MG63 (cell line): ENCODE results near the gene MYO1E. TPM values are rescaled to one million over a fixed set of nuclear protein-coding genes. Genes with fewer than 3 reads are reported as not detected.
"Not testable (repeated sequence)": the region's sequence is repeated elsewhere in the genome, so short reads cannot be mapped to it uniquely, and the experiment has no call there.

Source experiments
- DNase-seq: peaks from one replicate; pipeline ENCODE4 v3.0.0-alpha.2; 2020
- H3K27me3 ChIP-seq: fragments of 250-450 bp; sonication (Bioruptor Pico); 2 replicates; pipeline ENCODE4 v1.5.1; 2020; ENCODE audit warnings: mild to moderate bottlenecking, moderate library complexity
- H3K36me3 ChIP-seq: fragments of 250-450 bp; sonication (Bioruptor Pico); 2 replicates; pipeline ENCODE4 v1.5.1; 2020; ENCODE audit warnings: mild to moderate bottlenecking, moderate library complexity
- H3K4me3 ChIP-seq: fragments of 250-450 bp; sonication (Bioruptor Pico); 2 replicates; pipeline ENCODE4 v1.5.1; 2020; ENCODE audit warnings: mild to moderate bottlenecking, moderate library complexity
- H3K9me3 ChIP-seq: fragments of 250-450 bp; sonication (Bioruptor Pico); 2 replicates; pipeline ENCODE4 v1.5.1; 2020; ENCODE audit warnings: mild to moderate bottlenecking, moderate library complexity
- total RNA-seq: library from RNA; depleted of rRNA; stranded (reverse); fragments of >200 nt; shearing (Covaris generic); gene quantifications from 2 replicates; pipeline ENCODE4 v1.2.3, GENCODE V29; 2014; ENCODE audit warnings: low replicate concordance

MYO1E gene
- total RNA-seq, 1 experiment from 2014 or later: 45.1 TPM

DNA sequence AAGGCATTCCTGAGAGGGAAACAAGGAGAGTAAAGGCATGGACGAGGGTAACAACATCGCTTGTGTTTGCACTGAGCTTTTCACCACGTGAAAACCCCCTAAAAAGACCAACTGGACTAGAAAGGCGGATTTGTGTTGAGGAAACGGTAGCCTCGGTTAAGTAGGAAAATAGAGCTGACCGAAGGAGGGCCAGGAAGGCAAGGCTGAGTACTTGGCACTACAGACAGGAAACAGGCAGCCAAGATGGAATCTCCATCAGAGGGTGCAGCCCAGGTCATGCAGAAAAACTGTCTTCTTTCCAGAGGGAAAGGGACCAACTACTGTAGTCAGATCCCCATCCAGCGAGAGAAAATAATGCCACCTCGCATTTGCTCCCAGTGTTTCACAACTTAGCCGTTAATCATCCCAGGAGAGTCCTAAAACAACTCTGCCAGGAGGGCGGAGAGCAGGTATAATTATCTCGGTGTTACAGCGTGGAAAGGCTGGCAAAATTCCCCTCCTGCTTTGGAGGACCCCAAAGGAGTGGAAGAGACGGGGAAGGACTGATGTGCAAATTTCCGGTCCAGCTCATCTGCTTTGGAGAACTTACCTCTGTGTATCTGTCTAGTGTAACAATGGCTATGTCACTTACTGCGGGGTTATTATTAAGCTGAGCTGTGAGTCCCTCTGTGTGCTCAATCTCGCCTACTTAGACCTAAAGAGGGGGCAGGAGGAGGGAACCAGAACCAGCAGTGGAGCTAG lies 77.2 kb downstream of the MYO1E start:
- Histone ChIP-seq H3K27me3 (no peaks in the 10 kb centered on the region), H3K36me3 (no peaks in the 10 kb centered on the region), H3K4me3 (peak overlapping the region; percentile 29), H3K9me3 (no peaks in the 10 kb centered on the region)
- peak; percentile 86 for DNase-seq

DNA sequence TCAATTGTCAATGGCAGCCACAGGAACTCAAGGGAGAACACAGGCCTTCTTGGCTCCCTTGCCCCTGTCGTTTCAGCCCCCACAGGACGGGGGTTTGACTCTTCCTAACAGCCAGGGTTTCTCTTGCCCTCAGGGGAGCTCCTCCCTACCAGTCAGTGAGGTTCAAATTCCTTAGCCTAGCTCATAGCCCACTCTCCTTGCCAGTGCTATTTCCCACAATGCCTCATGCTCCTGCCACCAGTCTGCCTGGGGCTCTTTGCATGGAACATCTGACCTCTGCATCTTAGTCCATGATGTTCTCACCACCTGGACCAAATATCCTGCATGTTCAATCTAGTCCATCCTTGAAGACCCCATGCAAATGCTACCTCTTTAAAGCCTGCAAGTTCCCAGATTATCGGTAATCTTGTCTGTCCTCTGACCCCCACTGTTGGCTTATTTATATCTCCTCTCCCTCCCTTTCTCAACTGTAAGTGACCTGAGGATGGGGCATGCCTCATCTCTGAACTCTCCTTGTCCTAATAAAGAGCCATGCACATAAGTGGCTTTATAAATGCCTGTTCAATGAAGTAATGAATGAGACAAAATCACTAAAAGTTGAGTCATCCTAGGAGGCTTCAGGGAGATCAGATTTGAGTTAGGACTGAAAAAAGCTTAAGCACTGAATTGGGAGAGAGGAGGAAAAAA lies 78.0 kb downstream of the MYO1E start:
- H3K4me3 ChIP-seq: peak overlapping the region; percentile 29
- no peaks in the 10 kb centered on the region for H3K36me3 ChIP-seq
- H3K9me3 ChIP-seq: no peaks in the 10 kb centered on the region
- no peaks in the 10 kb centered on the region for H3K27me3 ChIP-seq
- DNase-seq: peak; percentile 71

DNA sequence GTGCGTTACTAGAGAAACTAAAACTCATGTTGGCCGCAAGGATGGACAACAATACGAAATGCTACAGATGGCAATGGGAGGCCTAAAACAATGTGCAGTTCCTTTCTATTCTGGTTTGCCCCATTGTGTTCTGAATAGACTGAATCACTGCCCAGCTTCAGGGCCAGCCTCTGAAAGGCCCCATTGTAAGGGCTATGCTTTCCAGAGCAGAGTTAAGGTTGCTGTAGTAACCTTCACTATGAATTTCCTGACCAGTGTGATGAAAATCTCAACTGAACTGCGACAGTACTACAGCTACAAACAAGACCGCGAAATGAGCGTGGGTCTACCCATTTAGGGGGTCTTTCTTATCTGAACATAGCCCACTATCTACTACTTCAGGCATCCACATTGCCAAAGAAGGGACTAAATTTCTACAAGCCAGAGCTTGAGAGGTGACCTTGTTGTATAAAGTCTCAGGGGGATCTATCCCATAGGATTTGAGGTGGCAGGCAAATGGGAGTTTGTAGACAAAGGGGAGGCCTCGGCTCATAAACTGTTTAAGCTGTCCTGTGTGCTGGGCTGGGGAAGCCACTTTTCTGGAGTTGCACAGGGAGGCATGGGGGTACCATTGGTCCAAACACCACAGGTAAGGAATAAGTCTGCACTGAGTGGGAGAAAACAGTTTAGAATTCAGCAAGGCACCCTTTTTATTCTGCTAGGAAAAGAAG lies 80.1 kb downstream of the MYO1E start:
- Histone ChIP-seq H3K4me3 (no peak overlapping the region), H3K36me3 (no peaks in the 10 kb centered on the region), H3K9me3 (no peaks in the 10 kb centered on the region), H3K27me3 (no peaks in the 10 kb centered on the region)
- DNase-seq: no peak

DNA sequence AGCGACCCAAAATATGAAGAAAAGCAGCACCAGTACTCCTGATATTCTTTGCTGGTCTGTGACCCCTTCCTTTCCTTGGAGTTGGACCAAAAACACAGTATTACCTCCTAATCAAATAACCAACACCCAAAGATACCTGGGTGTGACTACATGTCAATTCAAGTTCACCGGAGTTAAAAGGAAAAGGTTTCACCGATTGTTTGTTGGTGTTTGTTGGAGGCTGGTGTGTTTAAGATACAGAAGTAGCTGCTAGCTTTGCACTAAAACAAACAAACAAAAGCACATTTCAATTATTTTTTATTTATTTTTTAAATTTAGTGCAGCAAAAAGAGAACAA lies 81.5 kb downstream of the MYO1E start:
- no peak overlapping the region for H3K4me3 ChIP-seq
- no peaks in the 10 kb centered on the region for H3K9me3 ChIP-seq
- H3K36me3 ChIP-seq: no peaks in the 10 kb centered on the region; the same call in 1 of the 2 replicates
- DNase-seq: no peak
- no peaks in the 10 kb centered on the region for H3K27me3 ChIP-seq

DNA sequence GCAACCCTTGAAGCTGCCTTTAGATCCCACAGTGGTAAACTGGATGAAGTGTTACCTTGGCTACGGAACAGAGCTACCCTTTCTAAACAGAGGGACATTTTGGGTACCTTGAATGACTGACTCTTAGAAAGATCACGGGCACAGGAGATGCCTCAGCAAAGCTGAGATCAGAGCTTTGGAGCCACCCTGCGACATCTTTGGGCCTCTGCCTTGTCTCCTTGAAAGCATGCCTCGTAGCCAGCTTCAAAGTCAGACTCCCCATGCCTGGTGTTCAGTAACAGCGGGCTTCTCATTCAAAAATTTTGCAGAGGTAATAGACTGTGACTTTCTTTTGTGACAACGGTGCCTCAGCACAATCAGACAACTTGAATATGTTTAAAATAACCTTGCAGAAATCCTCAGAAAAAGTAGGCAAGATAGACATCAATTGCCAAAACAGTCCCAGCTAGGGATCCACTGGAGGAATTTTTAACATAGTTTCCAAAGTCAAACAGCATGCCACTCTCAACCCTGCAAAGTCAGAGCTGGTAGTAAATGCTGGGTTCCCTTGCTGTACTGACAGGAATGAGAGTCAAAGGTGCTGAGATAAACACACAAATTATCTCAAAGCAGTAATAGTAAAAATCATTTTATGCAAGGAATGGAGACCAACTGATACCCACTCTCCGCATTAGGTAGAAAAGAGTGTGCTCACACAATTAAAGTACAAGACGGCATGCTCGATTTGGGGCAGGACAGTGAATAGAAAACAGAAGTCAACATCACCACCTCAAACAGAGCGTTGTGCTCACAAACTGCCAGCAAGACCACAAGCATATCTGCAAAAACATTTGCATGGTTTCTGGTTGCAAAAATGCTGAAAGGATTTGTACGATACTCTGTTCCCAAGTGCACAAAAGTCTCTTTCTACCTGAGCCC lies 82.1 kb downstream of the MYO1E start:
- no peak for DNase-seq
- no peaks in the 10 kb centered on the region for H3K9me3 ChIP-seq
- H3K27me3 ChIP-seq: no peaks in the 10 kb centered on the region
- H3K36me3 ChIP-seq: no peaks in the 10 kb centered on the region; the same call in 1 of the 2 replicates
- H3K4me3 ChIP-seq: no peak overlapping the region

DNA sequence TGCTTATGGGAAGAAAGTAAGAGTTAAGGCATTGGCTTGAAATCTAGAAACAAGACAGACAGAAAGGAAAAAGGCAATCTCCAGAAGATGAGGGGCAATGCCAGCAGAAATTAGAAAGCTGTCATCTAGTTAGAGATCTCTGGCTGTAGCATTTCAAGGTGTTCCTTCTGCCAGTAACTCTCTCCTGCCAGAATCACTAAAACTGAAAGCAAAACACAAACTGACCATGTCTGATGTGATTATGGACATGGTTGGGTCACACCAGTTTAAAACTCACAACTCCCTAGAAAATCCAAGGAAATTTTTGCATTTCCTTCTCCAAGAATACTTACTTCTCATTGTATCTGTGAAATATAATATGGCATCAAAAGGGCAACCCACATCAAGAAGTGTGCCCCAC lies 83.1 kb downstream of the MYO1E start:
- no peak overlapping the region for H3K4me3 ChIP-seq
- no peaks in the 10 kb centered on the region; the same call in 1 of the 2 replicates for H3K36me3 ChIP-seq
- DNase-seq: no peak
- no peaks in the 10 kb centered on the region for H3K27me3 ChIP-seq
- no peaks in the 10 kb centered on the region for H3K9me3 ChIP-seq

DNA sequence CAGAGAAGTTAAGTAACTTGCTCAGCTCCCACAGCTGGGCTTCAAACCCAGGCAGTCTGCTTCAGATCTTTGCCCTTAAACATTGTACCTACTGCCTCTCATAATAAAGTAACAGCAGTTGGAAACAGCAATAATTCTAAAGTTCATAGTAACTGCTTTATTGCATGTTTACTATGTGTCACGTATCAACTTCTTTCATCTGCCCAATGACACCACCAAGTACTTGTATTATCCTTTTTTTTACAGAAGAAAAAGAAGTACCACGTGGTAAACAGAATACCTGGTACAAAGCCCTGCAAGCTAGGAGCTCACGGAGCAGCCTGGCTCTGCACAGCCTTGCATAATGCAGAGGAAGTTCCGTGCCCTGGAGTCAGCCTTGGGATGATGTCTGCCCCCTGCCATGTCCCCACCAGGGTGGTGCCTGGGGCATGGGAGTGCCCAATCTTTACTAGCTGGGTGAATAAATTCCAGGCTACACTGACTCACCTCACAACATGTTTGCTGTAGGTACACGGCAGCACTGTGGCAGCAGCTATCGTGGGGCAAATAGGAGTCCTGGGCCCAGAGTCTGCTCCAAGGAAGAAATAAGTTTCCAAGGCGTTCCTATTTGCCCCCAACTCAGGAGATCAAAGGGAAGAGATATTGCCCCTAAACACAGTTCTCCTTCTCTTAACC lies 88.8 kb downstream of the MYO1E start:
- Histone ChIP-seq H3K4me3 (no peak overlapping the region), H3K9me3 (no peaks in the 10 kb centered on the region), H3K27me3 (no peaks in the 10 kb centered on the region), H3K36me3 (no peaks in the 10 kb centered on the region; the same call in 1 of the 2 replicates)
- peak; percentile 24 for DNase-seq

DNA sequence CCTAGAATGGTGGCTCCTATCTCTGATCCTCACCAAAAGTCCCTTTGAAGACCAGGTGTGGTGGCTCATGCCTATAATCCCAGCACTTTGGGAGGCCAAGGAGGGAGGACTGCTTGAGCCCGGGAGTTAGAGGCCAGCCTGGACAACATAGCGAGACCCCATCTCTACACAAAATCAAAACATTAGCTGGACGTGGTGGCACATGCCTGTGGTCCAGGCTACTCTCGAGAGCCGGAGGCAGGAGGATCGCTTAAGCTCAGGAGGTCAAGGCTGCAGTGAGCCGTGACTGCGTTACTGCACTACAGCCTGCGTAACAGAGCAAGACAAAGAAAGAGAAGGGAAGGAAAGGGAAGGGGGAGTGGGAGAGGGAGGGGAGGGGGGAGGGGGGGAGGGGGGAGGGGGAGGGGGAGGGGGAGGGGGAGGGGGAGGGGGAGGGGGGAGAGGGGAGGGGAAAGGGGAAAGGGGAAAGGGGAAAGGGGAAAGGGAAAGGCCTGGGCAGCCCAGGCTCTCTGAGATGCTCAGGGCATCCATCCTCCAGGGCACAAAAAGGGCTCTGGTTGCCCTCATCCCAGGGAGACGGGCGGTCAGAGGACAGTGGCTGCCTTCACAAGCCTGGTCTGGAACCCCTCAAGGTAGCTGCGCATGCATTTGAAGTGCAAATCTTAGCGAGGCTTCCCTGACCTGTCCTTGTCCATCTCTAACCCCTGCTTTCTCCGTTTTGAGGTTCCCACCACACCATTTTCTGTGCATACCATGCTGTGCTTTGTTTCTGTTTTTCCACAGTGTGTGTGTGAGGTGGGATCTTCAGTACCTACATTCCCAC lies 89.9 kb downstream of the MYO1E start:
- no peaks in the 10 kb centered on the region; the same call in 1 of the 2 replicates for H3K36me3 ChIP-seq
- H3K27me3 ChIP-seq: no peaks in the 10 kb centered on the region
- DNase-seq: no peak
- H3K9me3 ChIP-seq: no peaks in the 10 kb centered on the region
- H3K4me3 ChIP-seq: no peak overlapping the region

DNA sequence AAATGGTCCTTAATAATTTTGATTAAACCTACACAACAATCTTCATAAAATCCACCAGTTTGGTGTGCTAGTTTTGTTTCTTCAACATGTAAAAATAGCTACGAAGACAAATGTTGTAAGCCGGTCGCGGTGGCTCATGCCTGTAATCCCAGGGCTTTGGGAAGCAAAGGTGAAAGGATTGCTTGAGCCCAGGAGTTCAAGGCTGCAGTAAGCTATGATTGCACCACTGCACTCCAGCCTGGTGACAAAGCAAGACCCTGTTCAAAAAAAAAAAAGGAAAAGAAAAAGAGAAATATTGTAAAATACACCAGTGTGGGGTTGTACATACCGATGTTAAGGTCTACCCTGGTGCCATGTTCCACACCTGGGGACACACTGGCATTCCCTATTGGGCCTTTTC lies 91.0 kb downstream of the MYO1E start:
- no peaks in the 10 kb centered on the region for H3K36me3 ChIP-seq
- DNase-seq: no peak
- H3K9me3 ChIP-seq: no peaks in the 10 kb centered on the region
- H3K27me3 ChIP-seq: no peaks in the 10 kb centered on the region
- no peak overlapping the region for H3K4me3 ChIP-seq

DNA sequence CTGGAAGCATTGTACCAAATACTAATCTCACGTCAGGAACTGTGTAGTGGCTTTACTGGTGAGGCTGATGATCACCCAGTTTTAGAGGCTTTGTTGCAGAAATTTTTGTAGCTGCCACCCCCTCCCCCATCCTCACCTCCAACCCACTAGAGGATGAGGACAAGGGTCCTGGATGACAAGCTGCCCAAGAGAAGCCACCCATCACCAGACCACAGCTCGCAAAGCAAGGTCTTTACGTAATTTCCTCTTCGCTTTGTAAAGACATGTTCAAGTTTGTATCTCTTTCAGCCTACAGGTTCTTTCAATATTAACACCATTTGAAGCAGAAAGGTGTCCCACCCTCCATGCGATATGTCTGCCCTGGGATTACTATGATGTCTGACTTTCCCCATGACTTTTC lies 91.8 kb downstream of the MYO1E start:
- Histone ChIP-seq H3K36me3 (no peaks in the 10 kb centered on the region), H3K9me3 (no peaks in the 10 kb centered on the region), H3K27me3 (no peaks in the 10 kb centered on the region), H3K4me3 (no peak overlapping the region)
- no peak for DNase-seq

DNA sequence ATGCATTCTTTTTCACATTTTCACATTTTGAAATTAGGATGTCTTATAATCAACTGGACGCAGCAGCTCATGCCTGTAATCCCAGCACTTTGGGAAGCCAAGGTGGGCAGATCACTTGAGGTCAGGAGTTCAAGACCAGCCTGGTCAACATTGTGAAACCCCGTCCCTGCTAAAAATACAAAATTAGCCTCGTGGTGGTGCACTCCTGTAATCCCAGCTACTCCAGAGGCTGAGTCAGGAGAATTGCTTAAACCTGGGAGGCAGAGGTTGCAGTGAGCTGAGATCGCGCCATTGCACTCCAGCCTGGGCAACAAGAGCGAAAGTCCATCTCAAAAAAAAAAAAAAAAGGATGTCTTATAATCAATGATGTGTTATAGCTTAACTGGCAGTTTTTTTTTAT lies 92.4 kb downstream of the MYO1E start:
- not testable (repeated sequence) for DNase-seq, H3K36me3 ChIP-seq, H3K27me3 ChIP-seq, H3K9me3 ChIP-seq, H3K4me3 ChIP-seq

DNA sequence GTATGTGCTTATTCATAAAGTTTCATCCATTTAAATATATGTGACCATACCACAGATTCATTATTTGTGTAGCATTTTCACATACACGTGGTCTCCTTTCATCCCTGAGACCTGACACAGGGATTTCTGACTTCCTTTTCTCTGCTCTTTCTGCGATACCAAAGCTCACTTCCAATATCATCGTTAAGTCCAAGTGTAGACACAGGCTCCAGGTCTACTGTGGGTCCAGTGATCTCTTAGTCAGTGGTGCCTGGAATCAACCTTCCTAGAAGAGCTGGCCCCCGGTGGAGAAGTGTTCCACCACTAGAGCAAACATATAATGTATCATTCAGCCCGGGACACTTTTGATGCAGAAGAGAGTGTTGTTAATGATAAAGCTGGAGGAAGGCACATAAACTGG lies 93.6 kb downstream of the MYO1E start:
- no peak for DNase-seq
- Histone ChIP-seq H3K9me3 (no peaks in the 10 kb centered on the region), H3K4me3 (no peak overlapping the region), H3K36me3 (no peaks in the 10 kb centered on the region), H3K27me3 (no peaks in the 10 kb centered on the region)

DNA sequence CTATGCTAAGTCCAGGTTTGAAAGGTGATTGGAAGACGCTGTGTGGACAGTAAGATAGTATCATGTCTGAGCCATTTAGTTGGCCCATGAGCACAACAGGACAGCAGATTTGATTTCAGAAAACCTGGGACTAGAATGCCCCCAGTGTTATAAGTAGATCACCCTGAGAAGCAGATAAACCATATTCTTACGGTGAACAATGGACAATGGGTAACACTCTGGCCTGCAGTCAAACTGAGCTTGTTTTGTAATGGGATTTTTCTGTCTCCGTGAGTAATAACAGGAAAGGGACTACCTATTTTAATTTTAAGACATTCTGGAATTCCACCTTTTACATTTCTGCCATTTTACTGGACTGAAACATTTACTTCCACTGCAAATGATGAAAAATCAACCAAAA lies 94.6 kb downstream of the MYO1E start:
- no peaks in the 10 kb centered on the region for H3K9me3 ChIP-seq
- no peaks in the 10 kb centered on the region for H3K36me3 ChIP-seq
- no peaks in the 10 kb centered on the region for H3K27me3 ChIP-seq
- H3K4me3 ChIP-seq: no peak overlapping the region
- no peak for DNase-seq

DNA sequence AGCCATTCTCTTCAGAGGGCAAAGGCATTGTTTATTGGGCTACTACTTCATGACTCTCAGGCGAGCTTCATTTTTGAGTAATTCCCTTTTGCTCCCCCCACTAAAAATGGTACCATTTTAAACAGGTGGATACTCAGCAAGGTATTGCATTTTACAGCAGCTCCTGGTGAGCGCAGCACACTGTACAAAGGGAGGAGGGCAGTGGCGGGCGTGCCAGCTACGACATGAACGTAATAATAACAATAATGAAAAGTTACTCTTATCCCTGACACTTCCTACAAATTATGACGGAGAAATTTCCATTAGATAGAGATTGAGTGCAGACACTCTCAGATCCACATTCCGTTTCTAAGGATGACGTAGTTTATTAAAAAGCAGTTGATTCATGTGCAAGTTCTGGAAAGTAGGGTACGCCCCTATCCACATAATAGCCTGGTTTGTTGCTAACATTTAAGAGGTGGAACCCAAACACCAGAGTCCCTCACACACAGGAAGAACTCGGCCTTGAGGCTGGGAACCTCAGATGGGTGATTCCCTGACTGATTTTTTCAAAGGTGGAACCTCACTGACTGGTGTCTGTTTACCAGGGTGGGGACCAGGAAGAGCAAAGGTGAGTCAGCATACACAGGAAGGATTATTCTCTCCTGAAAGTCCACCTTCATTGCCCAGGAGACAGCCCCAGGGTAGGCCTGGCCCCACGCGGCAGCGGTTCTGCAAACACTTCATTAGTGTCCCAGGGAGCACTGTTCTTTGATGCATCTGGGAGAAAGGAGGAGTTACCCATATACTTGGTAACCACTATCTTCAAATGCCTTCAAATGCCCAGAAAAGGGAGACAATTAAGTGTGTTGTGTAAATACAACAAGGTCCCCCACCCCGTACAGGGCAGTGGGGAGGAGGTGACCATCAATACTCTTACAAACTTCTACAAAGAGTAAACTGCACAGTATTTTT lies 96.2 kb downstream of the MYO1E start:
- H3K36me3 ChIP-seq: no peaks in the 10 kb centered on the region
- H3K27me3 ChIP-seq: no peaks in the 10 kb centered on the region
- no peak overlapping the region for H3K4me3 ChIP-seq
- no peak for DNase-seq
- H3K9me3 ChIP-seq: no peaks in the 10 kb centered on the region
